Upper lobe of left lung (tissue), 4 donors: ENCODE measurements around the gene BTC.

Source experiments
- CTCF ChIP-seq, 6 experiments: fragments of 450-650 bp in 4 of 6; fragments of 200-600 bp in 2 of 6; sonication (generic) in 2 of 6; IDR thresholded peaks; one replicate each; pipeline ENCODE4 v1.5.1; 2016 to 2019; ENCODE audit warnings: antibody characterized with exemption in 6 of 6
- EP300 ChIP-seq, 4 donors: sonication (generic); formaldehyde crosslinking; IDR thresholded peaks; one replicate each; pipeline ENCODE4 v1.5.1; 2017; ENCODE audit warnings: antibody characterized with exemption in 4 of 4, control low read depth in 2 of 4
- POLR2A ChIP-seq, 4 donors: fragments of 450-650 bp; IDR thresholded peaks; one replicate each; pipeline ENCODE4 v1.5.1; 2016 to 2017; ENCODE audit warnings: antibody characterized with exemption in 4 of 4, mild to moderate bottlenecking in 2 of 4
- POLR2AphosphoS5 ChIP-seq, 2 donors: sonication (generic); formaldehyde crosslinking; IDR thresholded peaks; one replicate each; pipeline ENCODE4 v1.5.1; 2017; ENCODE audit warnings: antibody characterized with exemption in 2 of 2

- no peak for TF ChIP-seq POLR2A (IDR thresholded peaks at IDR 0.05)
- TF ChIP-seq CTCF (IDR thresholded peaks at IDR 0.05) = no peak
- TF ChIP-seq POLR2AphosphoS5 (IDR thresholded peaks at IDR 0.05) = no peak
- TF ChIP-seq EP300 (IDR thresholded peaks at IDR 0.05) = no peak
Observed at GRCh38 chr4:74822603-74823002, 28.3 kb upstream of the BTC start.
